Activated CD4-positive, alpha-beta T cell treated with anti-CD3 and anti-CD28 coated beads for 24 hours (primary cell): ENCODE measurements around the gene MYBPC3.

ENCODE experiments used
- DNase-seq, 2 donors: peaks; one replicate each; pipeline ENCODE4 v3.0.0-alpha.2; 2020; ENCODE audit warnings: low read depth in 2 of 2

The MYBPC3 gene

DNA sequence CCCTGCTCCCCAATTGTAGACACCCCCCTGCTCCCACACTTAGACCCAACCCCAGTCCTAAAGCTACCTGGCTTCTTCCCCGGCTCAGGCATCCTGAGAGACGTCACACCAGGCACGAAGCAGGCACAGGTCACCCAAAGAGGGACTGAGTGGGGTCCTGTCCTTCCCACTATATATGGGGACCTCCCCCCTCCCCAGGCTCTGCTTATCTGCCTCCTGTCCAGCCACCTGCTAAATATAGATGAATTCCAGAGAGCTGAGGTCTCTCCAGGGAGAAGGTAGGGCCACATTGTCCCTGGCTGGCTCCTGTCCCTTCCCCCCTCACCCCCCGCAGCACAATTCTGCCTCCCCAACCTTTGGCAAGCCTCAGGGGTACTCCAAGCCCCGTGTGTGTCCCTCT is at the start of gene MYBPC3:
TSS of gene MYBPC3 (minus strand) at position 147 of the 400 bp plus-strand sequence. CDS start at position 92, 55 bp downstream.
- no peak for DNase-seq

GRCh38 chr11:47400768-47401279 is 48.3 kb upstream of the MYBPC3 start:
- DNase-seq: no peak

GRCh38 chr11:47399860-47400767 is 47.6 kb upstream of the MYBPC3 start:
- DNase-seq: no peak

DNA sequence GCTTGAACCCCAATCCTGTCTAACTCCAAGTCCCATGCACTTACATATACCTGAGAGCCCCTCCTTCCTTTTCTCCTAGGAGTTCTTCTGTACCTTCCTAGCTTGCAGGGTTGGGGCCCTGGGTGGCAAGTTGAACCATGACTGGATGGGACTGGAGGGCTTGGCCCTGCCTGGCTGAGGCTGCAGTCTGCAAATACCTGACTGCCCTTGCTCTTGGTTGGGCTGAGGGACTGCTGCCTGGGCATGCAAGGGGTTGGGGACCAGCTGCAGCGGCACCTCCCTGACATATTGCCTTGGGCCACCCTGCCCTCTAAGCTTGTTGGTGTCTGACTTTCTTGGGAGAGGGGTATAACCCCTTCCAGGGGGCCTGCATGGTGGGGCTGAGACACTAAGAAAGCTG is 46.0 kb upstream of the MYBPC3 start:
- DNase-seq: no peak

DNA sequence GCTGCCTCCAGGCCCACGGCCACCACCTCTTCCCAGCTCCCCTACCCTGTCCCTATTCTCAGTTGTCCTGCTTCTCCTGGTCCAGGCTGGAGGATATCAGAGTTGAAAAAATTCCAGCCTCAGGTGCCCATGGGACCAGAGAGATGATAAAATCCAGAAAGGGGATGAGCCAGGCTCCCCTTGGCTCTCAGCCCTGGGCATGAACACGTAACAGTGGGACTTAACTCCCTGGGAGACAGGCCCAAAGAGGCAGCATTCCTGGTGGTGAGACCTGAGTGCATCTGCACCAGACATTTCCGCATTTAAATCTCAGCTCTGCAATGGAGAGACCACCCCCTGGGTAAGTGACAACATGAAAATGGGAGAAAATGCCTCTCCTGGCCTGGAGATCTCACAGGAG is 45.5 kb upstream of the MYBPC3 start:
- DNase-seq: no peak

- no peak for DNase-seq
Observed at GRCh38 chr11:47396049-47396320, 43.5 kb upstream of the MYBPC3 start.

DNA sequence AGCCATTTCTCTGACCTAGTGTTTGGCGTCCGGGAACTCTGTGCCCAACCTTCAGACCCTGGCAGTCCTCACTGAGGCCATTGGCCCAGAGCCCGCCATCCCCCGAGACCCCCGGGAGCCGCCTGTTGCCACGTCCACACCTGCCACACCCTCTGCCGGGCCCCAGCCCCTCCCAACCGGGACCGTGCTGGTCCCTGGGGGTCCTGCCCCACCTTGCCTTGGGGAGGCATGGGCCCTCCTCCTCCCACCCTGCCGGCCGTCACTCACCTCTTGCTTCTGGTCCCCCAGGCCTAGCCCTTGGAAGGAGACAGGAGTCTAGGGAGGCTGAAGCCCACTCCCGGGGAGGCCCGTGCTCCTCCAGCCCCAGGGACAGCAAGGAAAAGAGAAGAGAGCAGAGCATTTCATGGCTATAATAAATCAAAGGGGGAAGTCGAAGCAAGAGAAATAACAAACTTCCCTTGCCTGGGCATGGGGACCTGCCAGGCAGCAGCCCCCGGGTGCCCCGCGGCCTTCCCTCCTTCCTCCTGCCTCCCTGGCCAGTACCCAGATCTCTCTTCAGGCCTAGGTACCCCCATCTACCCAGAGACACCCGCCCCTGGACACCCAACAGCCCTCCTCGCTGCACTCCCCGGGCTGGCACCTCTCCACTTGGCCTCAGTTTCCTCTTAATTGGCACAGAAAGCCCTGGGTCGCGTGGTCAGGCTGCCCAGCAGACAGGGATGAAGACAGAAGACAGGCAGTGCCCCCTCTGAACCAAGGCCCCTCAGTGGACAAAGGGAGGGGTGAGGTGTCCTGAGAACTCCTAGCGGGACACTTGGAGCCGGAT is 42.9 kb upstream of the MYBPC3 start:
- DNase-seq: no peak

GRCh38 chr11:47394322-47395222 is 42.1 kb upstream of the MYBPC3 start:
- peak in 1 of 2 donors; percentile 36 for DNase-seq

DNA sequence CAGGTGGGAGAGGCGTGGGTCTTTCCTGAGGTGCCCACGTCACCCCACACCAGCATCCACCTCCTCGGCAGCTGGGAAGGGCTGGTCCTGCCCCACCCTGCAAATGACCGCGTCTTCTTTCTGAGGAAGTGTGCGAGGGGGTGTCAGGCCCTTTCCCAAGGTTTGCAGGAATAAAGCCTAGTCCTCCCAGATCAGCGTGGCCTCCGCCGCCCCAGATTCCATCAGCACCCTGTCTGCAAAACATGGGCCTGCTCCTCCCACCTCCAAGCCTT is 41.5 kb upstream of the MYBPC3 start:
- DNase-seq: no peak

DNA sequence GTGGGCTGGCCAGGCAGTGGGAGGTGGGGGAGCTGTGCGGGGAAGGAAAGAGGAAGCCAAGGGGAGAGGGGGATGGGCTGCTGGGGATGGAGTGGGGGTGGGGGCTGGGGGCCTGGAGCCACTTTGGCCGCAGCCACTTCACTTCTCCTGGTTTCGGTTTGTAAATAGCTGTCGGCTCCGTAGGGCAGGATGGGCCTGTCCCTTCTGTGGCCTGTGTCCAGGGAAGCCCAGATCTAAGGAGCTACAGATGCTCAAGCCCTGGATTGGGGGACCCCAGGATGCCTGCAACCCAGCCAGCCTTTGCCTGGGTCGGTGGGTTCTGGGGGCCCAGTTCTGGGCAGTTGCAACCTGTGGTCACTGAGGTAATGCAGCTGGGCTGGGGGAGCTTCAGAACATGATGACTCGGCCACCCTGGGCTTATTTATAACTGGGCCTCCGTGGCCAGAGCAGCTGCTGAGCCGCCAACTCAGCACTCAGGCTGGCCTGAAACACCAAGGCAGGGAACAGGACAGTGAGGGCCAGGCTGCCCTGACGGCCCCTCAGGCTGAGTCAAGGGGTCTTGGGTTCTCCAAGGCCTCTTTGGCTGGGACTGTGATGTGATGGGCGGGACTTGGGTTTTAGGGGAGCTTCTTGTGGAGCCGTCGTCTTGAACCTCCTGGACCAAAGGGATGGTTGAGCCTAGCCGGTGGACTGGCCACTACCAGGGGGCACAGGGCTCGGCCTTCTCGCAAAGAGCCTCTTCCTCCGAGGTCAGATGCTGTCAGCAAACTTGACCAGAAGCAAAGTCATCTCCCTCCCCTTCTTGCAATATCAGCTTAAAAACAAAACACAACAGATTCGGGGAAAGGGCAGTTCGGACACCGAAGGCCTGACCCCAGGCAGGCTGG is 40.9 kb upstream of the MYBPC3 start:
- DNase-seq: no peak

GRCh38 chr11:47392546-47393162 is 40.2 kb upstream of the MYBPC3 start:
- no peak for DNase-seq

DNA sequence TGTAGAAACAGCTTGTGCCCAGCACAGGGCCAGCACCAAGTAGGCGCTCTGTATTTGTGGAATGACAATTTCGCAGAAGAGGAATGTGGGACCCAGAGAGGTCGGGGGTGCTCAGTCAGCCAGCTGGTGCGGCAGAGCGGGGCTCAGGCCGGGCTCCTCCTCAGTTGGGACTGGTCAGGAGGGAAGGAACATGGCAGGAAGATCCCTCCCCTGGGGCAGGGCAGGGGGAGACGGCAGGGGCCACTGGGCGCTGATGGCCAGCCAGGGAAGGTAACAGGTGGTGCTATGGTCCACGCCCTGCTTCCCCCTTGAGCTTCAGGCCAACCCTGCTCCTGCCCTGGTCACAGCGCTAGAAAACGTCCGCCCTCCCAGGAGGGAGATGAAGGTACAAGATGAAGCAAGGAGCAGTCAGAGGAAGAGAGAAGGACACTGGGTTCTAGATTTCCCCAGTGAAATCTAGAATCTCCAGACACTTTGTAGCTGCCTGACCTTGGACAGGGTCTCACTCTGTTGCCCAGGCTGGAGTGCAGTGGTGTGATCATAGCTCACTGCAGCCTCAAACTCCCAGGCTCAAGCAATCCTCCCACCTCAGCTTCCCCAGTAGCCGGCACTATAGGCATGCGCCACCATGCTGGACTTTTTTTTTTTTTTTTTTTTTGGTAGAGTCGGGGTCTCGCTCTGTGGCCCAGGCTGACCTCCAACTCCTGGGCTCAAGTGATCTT is 39.4 kb upstream of the MYBPC3 start:
- DNase-seq: no peak

GRCh38 chr11:47391077-47391583 is 38.6 kb upstream of the MYBPC3 start:
- DNase-seq: no peak

- DNase-seq: no peak
Observed at GRCh38 chr11:47390422-47390760, 37.9 kb upstream of the MYBPC3 start.

- no peak for DNase-seq
Observed at GRCh38 chr11:47389577-47390421, 37.3 kb upstream of the MYBPC3 start.

- DNase-seq: no peak
Observed at GRCh38 chr11:47388697-47389576, 36.4 kb upstream of the MYBPC3 start.

DNA sequence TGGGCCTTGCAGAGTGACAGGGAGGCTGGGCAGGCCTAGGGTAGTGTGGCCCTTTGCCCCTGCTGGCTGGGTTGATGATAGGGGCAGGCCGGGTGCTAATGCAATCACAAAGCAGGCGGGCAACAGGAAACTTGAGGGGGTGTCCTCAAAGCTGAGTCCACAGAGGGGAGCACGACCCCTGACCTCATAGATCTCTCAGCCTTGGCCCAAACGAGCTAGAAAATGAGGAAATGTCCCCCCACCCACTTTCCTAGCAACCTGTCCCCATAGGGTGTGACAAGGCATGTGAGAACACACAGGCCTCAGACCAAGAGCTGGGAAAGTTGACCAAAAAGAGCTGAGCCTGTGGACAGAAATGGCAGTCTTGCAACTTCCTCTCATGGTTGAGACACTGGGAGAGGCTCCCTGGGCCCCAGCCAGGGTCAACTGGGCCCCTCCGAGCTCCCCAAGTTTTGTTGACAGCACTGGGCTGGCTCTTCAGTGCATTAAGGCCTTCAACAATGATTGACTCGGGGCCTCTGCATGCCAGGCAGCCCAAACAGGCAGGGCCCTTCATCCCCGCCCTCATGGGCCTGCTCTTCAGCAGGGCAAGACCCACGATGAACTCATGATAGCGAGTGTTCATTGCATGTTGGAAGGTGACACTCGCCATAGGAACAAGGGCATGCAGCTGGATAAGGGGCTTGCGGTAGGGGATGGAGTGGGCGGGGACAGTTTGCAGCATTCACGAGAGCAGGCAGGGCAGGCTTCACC is 35.6 kb upstream of the MYBPC3 start:
- no peak for DNase-seq
